ENCODE results near the gene TRPT1. TPM values are rescaled to one million over a fixed set of nuclear protein-coding genes. Genes with fewer than 3 reads are reported as not detected.
"Not testable (repeated sequence)": the region's sequence is repeated elsewhere in the genome, so short reads cannot be mapped to it uniquely, and the experiment has no call there.

The TRPT1 gene
- total RNA-seq, 1 experiment from 2014 or later, result 26.3 TPM

GRCh38 chr11:64249563-64250414 lies 23.8 kb upstream of the TRPT1 start:
- DNase-seq, result no peak
- Histone ChIP-seq H3K36me3 (peaks cover 21% of the 10 kb centered on the region), H3K9me3 (no peaks in the 10 kb centered on the region), H3K4me3 (no peak overlapping the region), H3K27me3 (no peaks in the 10 kb centered on the region)

GRCh38 chr11:64249038-64249437 lies 23.1 kb upstream of the TRPT1 start:
- DNase-seq, result no peak
- Histone ChIP-seq H3K4me3 (no peak overlapping the region), H3K27me3 (no peaks in the 10 kb centered on the region), H3K36me3 (peaks cover 19% of the 10 kb centered on the region), H3K9me3 (no peaks in the 10 kb centered on the region)

DNA sequence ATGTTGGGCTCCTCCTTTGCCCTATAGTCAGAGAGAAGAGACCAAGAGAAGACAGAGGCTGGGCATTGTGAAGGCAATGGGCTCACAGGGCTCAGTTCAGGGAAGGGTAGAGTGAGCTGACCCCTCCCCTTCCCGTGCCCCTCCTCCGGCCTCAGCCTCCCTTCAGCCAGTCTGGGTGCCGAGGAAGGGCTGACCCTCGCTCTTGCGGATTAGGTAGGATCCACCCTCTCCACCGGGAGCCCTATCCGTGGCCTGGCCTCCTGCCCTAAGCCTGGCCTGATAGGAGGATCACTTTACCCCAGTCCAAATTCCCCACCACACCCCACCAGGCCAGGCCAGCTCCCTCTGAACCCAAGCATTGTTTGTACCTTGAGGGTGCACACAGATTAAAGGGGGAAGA lies 22.6 kb upstream of the TRPT1 start:
- H3K36me3 ChIP-seq, result peaks cover 23% of the 10 kb centered on the region
- no peaks in the 10 kb centered on the region for H3K9me3 ChIP-seq
- no peak overlapping the region for H3K4me3 ChIP-seq
- no peak for DNase-seq
- H3K27me3 ChIP-seq, result no peaks in the 10 kb centered on the region

DNA sequence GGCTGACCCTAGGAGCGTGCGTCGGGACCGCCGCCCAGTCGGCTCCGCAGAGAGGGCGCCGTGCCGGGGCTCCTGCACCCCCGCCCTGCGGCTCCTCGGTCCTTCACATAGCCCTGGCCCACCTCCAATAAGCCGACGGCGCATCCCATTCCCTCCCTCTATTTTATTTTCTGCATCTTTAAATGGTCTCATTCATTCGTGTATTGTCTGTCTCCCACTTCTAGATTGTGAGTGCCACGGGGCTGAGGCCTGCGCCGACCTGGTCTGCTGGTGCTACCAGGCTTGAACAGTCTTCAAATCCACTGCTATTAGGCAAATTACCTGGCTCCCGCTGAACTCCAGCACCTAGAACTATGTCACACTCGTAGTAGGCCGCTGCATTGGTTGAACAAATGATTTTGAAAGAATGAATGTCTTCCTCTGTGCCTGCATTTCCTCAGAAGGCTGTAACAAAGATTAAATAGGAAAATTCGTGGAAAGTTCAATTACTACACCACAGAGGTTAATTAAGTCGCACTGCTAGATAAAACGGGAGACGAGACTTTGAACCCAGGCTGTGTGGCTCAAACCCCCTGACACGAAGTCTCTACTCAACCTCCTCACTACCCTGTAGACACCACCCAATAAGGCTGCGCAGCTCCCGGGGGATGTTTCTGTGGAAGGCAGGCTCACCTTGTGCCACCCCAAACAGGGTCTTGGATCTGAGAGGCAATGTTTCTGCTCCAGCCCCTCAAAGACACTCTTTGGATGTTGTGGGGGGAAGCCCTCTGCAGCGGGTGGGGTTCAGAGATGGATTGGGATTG lies 21.9 kb upstream of the TRPT1 start:
- Histone ChIP-seq H3K36me3 (peaks cover 30% of the 10 kb centered on the region), H3K27me3 (no peaks in the 10 kb centered on the region), H3K9me3 (no peaks in the 10 kb centered on the region), H3K4me3 (peak overlapping the region; percentile 60)
- no peak for DNase-seq

GRCh38 chr11:64246871-64247728 lies 21.1 kb upstream of the TRPT1 start, which contains the start of gene PPP1R14B:
Gene PPP1R14B, minus strand, starts transcription at chr11:64246943. Its CDS starts 270 bp downstream, at chr11:64246673.
- Histone ChIP-seq H3K27me3 (no peaks in the 10 kb centered on the region), H3K4me3 (peak within 1 kb of the TSS; percentile 95), H3K36me3 (peaks cover 35% of the 10 kb centered on the region), H3K9me3 (no peaks in the 10 kb centered on the region)
- peak; percentile 92 for DNase-seq

DNA sequence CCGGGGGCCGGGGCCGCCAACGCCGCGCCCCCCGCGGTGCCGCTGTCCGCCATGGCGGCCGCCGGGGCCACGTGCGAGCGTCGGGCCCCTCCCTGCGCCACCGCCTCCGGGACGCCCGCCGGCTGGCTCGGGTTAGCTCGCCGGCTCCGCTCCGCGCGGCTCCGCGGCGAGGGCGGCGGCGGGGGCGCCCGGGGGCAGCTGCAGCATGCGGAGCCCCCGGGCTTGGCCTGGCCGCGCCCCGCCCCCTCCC lies 20.6 kb upstream of the TRPT1 start:
- not testable (repeated sequence) for H3K27me3 ChIP-seq, H3K9me3 ChIP-seq, DNase-seq
- Histone ChIP-seq H3K4me3 (peak overlapping the region; percentile 95), H3K36me3 (peaks cover 38% of the 10 kb centered on the region)

GRCh38 chr11:64245797-64246620 lies 20.0 kb upstream of the TRPT1 start:
- peak; percentile 98 for DNase-seq
- H3K36me3 ChIP-seq, result peaks cover 39% of the 10 kb centered on the region
- no peaks in the 10 kb centered on the region for H3K27me3 ChIP-seq
- H3K4me3 ChIP-seq, result peak overlapping the region; percentile 95
- no peaks in the 10 kb centered on the region for H3K9me3 ChIP-seq

DNA sequence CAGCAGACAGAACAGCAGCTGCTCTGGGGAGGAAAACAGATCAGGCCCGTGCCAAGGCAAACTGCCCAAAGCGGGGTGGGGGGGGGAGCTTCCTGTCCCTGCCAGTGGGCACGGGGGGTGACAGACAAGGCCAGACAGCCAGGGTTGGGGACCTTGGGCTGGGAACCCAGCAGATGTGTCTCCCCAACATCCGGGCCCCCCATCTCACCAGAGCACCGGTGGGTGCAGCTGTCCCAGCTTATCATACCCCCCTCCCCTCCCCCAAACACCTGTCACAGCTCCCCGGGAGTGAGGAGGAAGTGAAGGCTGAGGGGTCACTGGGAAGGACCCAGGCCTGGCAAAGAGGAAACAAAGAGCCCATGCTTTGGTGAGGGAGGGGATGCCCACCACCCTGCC lies 19.4 kb upstream of the TRPT1 start:
- peak overlapping the region; percentile 95 for H3K4me3 ChIP-seq
- no peaks in the 10 kb centered on the region for H3K27me3 ChIP-seq
- peaks cover 39% of the 10 kb centered on the region for H3K36me3 ChIP-seq
- peak; percentile 71 for DNase-seq
- H3K9me3 ChIP-seq, result no peaks in the 10 kb centered on the region

GRCh38 chr11:64244966-64245365 lies 19.0 kb upstream of the TRPT1 start:
- Histone ChIP-seq H3K4me3 (peak overlapping the region; percentile 95), H3K9me3 (no peaks in the 10 kb centered on the region), H3K36me3 (peaks cover 39% of the 10 kb centered on the region), H3K27me3 (no peaks in the 10 kb centered on the region)
- DNase-seq, result no peak

- DNase-seq, result no peak
- Histone ChIP-seq H3K9me3 (no peaks in the 10 kb centered on the region), H3K4me3 (no peak overlapping the region), H3K36me3 (peaks cover 39% of the 10 kb centered on the region), H3K27me3 (no peaks in the 10 kb centered on the region)
Measured at GRCh38 chr11:64244107-64244506, 18.1 kb upstream of the TRPT1 start.

DNA sequence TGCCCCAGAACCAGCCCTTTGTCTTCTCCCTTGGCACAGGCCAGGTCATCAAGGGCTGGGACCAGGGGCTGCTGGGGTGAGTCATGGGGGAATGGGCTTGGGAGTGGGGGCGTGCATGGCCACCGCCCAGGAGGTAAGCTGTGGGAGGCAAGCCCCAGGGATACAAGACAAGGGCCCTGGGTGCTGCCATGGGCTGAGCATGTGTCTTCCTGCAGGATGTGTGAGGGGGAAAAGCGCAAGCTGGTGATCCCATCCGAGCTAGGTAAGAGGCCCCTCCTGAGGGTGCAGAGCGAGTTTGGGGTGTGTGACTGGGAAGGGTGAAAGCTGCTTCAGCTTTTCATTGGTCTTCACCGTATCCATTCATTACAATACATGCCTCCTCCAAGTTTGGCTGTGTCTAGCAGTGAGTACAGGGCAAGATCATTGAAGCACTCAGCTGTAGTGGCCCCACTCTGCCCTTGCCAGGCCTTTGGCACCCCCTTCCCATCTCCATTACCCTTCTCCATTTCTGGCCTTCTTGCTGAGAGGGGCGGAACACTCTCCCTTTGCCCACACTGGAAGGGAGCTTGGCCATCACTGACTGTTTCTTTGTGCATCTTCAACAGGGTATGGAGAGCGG lies 17.4 kb upstream of the TRPT1 start:
- Histone ChIP-seq H3K36me3 (peaks cover 41% of the 10 kb centered on the region), H3K9me3 (no peaks in the 10 kb centered on the region), H3K27me3 (no peaks in the 10 kb centered on the region), H3K4me3 (no peak overlapping the region)
- no peak for DNase-seq

GRCh38 chr11:64241491-64242374 lies 15.7 kb upstream of the TRPT1 start:
- Histone ChIP-seq H3K9me3 (no peaks in the 10 kb centered on the region), H3K27me3 (no peaks in the 10 kb centered on the region), H3K36me3 (peaks cover 41% of the 10 kb centered on the region), H3K4me3 (peak overlapping the region; percentile 84)
- DNase-seq, result peak; percentile 69

DNA sequence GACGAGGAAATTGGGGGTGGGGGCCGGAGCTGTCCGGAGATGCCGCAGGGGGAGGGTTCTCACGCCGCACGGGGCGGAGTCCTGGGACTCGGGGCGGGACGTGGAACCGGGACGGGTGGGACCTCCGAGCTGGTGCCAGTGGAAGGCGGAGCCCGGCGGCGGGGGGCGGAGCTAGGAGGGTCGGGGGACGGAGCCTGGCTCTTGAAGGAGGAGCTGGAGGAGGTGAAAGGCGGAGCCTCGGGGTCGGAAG lies 15.2 kb upstream of the TRPT1 start:
- H3K9me3 ChIP-seq, result no peaks in the 10 kb centered on the region
- peak; percentile 97 for DNase-seq
- H3K36me3 ChIP-seq, result peaks cover 39% of the 10 kb centered on the region
- H3K27me3 ChIP-seq, result no peaks in the 10 kb centered on the region
- peak overlapping the region; percentile 84 for H3K4me3 ChIP-seq

DNA sequence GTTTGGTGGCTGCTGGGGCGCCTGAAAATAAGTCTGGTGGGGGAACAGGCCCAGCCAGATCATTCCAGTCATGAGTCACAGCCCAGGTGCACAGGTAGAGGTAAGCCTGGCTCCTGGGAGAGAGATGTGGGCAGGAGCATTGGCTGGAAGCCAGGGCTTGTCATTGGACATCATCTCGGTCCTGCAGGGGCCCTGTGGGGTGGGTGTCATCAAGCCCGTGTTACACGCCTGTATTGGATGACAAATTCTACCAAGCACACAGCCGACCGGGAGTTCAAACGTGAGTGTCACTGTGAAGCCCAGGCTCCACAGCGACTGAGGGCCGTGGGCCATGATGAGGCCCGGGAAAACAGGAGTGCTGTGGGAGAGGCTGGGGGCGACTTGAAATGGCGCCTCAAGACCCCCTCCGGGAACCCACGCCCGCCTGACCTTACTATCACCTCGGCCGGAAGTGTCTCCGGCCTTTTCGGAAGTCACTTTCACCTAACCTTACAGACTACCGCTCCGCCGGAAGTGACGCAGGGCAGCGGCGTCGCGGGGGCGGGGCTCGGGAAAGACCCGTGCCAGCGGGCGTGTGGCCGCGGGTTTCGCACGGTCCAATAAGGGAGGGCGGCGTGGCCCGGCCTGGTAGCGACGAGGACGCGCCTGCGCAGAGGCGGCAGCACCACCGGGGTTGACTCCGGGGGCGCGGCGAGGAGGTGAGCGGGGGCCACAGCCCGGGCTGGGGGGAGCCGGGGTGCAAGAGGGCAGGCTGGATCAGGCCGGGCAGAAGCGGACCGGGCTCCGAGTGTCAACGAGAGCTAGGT lies 14.7 kb upstream of the TRPT1 start, which contains the start of gene FKBP2:
FKBP2 (plus strand) TSS at position 661 of the 806 bp plus-strand sequence. CDS start 1,293 bp downstream, outside the sequence.
- peak; percentile 95 for DNase-seq
- H3K9me3 ChIP-seq, result no peaks in the 10 kb centered on the region
- H3K4me3 ChIP-seq, result peak within 1 kb of the TSS; percentile 84
- H3K27me3 ChIP-seq, result no peaks in the 10 kb centered on the region
- peaks cover 35% of the 10 kb centered on the region for H3K36me3 ChIP-seq

All from MG63 (cell line).